GM18502 (cell line): ENCODE data around the gene ABCG4.
"Not testable (repeated sequence)": the region's sequence is repeated elsewhere in the genome, so short reads cannot be mapped to it uniquely, and the experiment has no call there.

Experiments used
- ATAC-seq: cut with Tn5 transposase; IDR thresholded peaks from one replicate; pipeline ENCODE4 v1.9.1; 2021; ENCODE audit warnings: mild to moderate bottlenecking; ENCODE audit not compliant: unreplicated experiment, poor library complexity

The ABCG4 gene

GRCh38 chr11:119152604-119153003, 3.8 kb downstream of the ABCG4 start:
- ATAC-seq, result no peak

GRCh38 chr11:119153049-119153818, 4.4 kb downstream of the ABCG4 start:
- no peak for ATAC-seq

- ATAC-seq, result no peak
Observed at GRCh38 chr11:119154178-119154577, 5.3 kb downstream of the ABCG4 start.

GRCh38 chr11:119155733-119156492, 7.1 kb downstream of the ABCG4 start:
- no peak for ATAC-seq

GRCh38 chr11:119156496-119156895, 7.6 kb downstream of the ABCG4 start:
- ATAC-seq, result no peak

- ATAC-seq, result no peak
Observed at GRCh38 chr11:119157063-119157462, 8.2 kb downstream of the ABCG4 start.

- ATAC-seq, result no peak
Observed at GRCh38 chr11:119158467-119158866, 9.6 kb downstream of the ABCG4 start.

- no peak for ATAC-seq
Observed at GRCh38 chr11:119160151-119160550, 11.3 kb downstream of the ABCG4 start.

- no peak for ATAC-seq
Observed at GRCh38 chr11:119161871-119162270, 13.0 kb downstream of the ABCG4 start.

- no peak for ATAC-seq
Observed at GRCh38 chr11:119166368-119167076, 17.7 kb downstream of the ABCG4 start.

- ATAC-seq, result not testable (repeated sequence)
Observed at GRCh38 chr11:119167077-119167458, 18.2 kb downstream of the ABCG4 start.

GRCh38 chr11:119167933-119168332, 19.1 kb downstream of the ABCG4 start:
- ATAC-seq, result no peak

GRCh38 chr11:119168471-119169281, 19.8 kb downstream of the ABCG4 start, which contains the start of gene NLRX1:
Gene NLRX1, plus strand, starts transcription at chr11:119168725. Its CDS starts 2,679 bp downstream, at chr11:119171404.
- peak; percentile 93 for ATAC-seq

- ATAC-seq, result peak; percentile 19
Observed at GRCh38 chr11:119169282-119169719, 20.4 kb downstream of the ABCG4 start.

GRCh38 chr11:119172513-119172912, 23.7 kb downstream of the ABCG4 start:
- ATAC-seq, result no peak

- no peak for ATAC-seq
Observed at GRCh38 chr11:119173453-119173852, 24.6 kb downstream of the ABCG4 start.

- no peak for ATAC-seq
Observed at GRCh38 chr11:119175493-119176077, 26.7 kb downstream of the ABCG4 start.

GRCh38 chr11:119178166-119178680, 29.4 kb downstream of the ABCG4 start:
- ATAC-seq, result no peak

GRCh38 chr11:119179342-119179741, 30.5 kb downstream of the ABCG4 start:
- no peak for ATAC-seq
